Measurements from ENCODE around the gene SIK1.
"Not testable (repeated sequence)": the region's sequence is repeated elsewhere in the genome, so short reads cannot be mapped to it uniquely, and the experiment has no call there.

The SIK1 gene

GRCh38 chr21:43426404-43427241 lies at the start of gene SIK1:
TSS of gene SIK1 (minus strand) at chr21:43427131. CDS start at chr21:43426178, 953 bp downstream.
- not testable (repeated sequence) for DNase-seq (ENCODE audit: low spot score)

- not testable (repeated sequence) for DNase-seq (ENCODE audit: low spot score)
These were observed 44.8 kb upstream of the SIK1 start for GRCh38 chr21:43471597-43472242.

GRCh38 chr21:43469719-43470458 lies 43.0 kb upstream of the SIK1 start:
- not testable (repeated sequence) for DNase-seq (ENCODE audit: low spot score)

- no peak for DNase-seq (ENCODE audit: low spot score)
These were observed 40.9 kb upstream of the SIK1 start for GRCh38 chr21:43467785-43468184.

GRCh38 chr21:43465159-43465558 lies 38.2 kb upstream of the SIK1 start:
- DNase-seq (ENCODE audit: low spot score), result not testable (repeated sequence)

- not testable (repeated sequence) for DNase-seq (ENCODE audit: low spot score)
These were observed 36.7 kb upstream of the SIK1 start for GRCh38 chr21:43463498-43464261.

GRCh38 chr21:43462932-43463331 lies 36.0 kb upstream of the SIK1 start:
- not testable (repeated sequence) for DNase-seq (ENCODE audit: low spot score)

GRCh38 chr21:43460475-43460874 lies 33.5 kb upstream of the SIK1 start:
- DNase-seq (ENCODE audit: low spot score), result not testable (repeated sequence)

GRCh38 chr21:43458995-43459394 lies 32.1 kb upstream of the SIK1 start:
- DNase-seq (ENCODE audit: low spot score), result not testable (repeated sequence)

- DNase-seq (ENCODE audit: low spot score), result not testable (repeated sequence)
These were observed 29.8 kb upstream of the SIK1 start for GRCh38 chr21:43456616-43457314.

- DNase-seq (ENCODE audit: low spot score), result not testable (repeated sequence)
These were observed 28.8 kb upstream of the SIK1 start for GRCh38 chr21:43455717-43456116.

- not testable (repeated sequence) for DNase-seq (ENCODE audit: low spot score)
These were observed 27.2 kb upstream of the SIK1 start for GRCh38 chr21:43454176-43454575.

- not testable (repeated sequence) for DNase-seq (ENCODE audit: low spot score)
These were observed 24.9 kb upstream of the SIK1 start for GRCh38 chr21:43451850-43452249.

- not testable (repeated sequence) for DNase-seq (ENCODE audit: low spot score)
These were observed 23.4 kb upstream of the SIK1 start for GRCh38 chr21:43450287-43450686.

- not testable (repeated sequence) for DNase-seq (ENCODE audit: low spot score)
These were observed 20.5 kb upstream of the SIK1 start for GRCh38 chr21:43447353-43447977.

- not testable (repeated sequence) for DNase-seq (ENCODE audit: low spot score)
These were observed 19.5 kb upstream of the SIK1 start for GRCh38 chr21:43446277-43446932.

GRCh38 chr21:43444524-43444923 lies 17.6 kb upstream of the SIK1 start:
- DNase-seq (ENCODE audit: low spot score), result not testable (repeated sequence)

- not testable (repeated sequence) for DNase-seq (ENCODE audit: low spot score)
These were observed 15.6 kb upstream of the SIK1 start for GRCh38 chr21:43442571-43442970.

- DNase-seq (ENCODE audit: low spot score), result not testable (repeated sequence)
These were observed 14.2 kb upstream of the SIK1 start for GRCh38 chr21:43440835-43441727.
